ENCODE measurements around the gene SAT1.
A peak's percentile ranks its signal among the peaks of the same experiment; 100 is the strongest.

SAT1 gene

GRCh38 chrX:23810279-23810678, 27.3 kb downstream of the SAT1 start:
- Mint-ChIP-seq H3K4me1 (peaks cover 5% of the 10 kb centered on the region), H3K36me3 (no peaks in the 10 kb centered on the region), H3K4me3 (no peak overlapping the region), H3K9me3 (no peaks in the 10 kb centered on the region), H3K27ac (no peak overlapping the region), H3K27me3 (no peaks in the 10 kb centered on the region)
- ATAC-seq (ENCODE audit: low read depth) (no peak), DNase-seq (ENCODE audit: low spot score in 2 of 2) (no peak)

- Mint-ChIP-seq H3K4me1 (peaks cover 5% of the 10 kb centered on the region), H3K27ac (no peak overlapping the region), H3K36me3 (no peaks in the 10 kb centered on the region), H3K4me3 (peak overlapping the region; percentile 47), H3K27me3 (no peaks in the 10 kb centered on the region), H3K9me3 (no peaks in the 10 kb centered on the region)
- ATAC-seq (ENCODE audit: low read depth) = peak; percentile 34
- no peak for DNase-seq (ENCODE audit: low spot score in 2 of 2)
These were observed 28.2 kb downstream of the SAT1 start for GRCh38 chrX:23811108-23811651.

GRCh38 chrX:23811656-23812055, 28.7 kb downstream of the SAT1 start:
- Mint-ChIP-seq H3K4me3 (peak overlapping the region; percentile 47), H3K4me1 (peaks cover 5% of the 10 kb centered on the region), H3K27me3 (no peaks in the 10 kb centered on the region), H3K27ac (no peak overlapping the region), H3K9me3 (no peaks in the 10 kb centered on the region), H3K36me3 (no peaks in the 10 kb centered on the region)
- ATAC-seq (ENCODE audit: low read depth) (no peak), DNase-seq (ENCODE audit: low spot score in 2 of 2) (no peak)

- H3K27me3 Mint-ChIP-seq = no peaks in the 10 kb centered on the region
- no peak overlapping the region for H3K4me3 Mint-ChIP-seq
- H3K36me3 Mint-ChIP-seq = no peaks in the 10 kb centered on the region
- no peak overlapping the region for H3K27ac Mint-ChIP-seq
- ATAC-seq (ENCODE audit: low read depth) (no peak), DNase-seq (ENCODE audit: low spot score in 2 of 2) (no peak)
- no peaks in the 10 kb centered on the region for H3K9me3 Mint-ChIP-seq
- H3K4me1 Mint-ChIP-seq = peaks cover 10% of the 10 kb centered on the region
These were observed 30.8 kb downstream of the SAT1 start for GRCh38 chrX:23813808-23814207.

GRCh38 chrX:23815376-23815775, 32.4 kb downstream of the SAT1 start:
- Mint-ChIP-seq H3K4me3 (no peak overlapping the region), H3K9me3 (no peaks in the 10 kb centered on the region), H3K36me3 (no peaks in the 10 kb centered on the region), H3K27me3 (no peaks in the 10 kb centered on the region), H3K4me1 (peaks cover 10% of the 10 kb centered on the region), H3K27ac (no peak overlapping the region)
- DNase-seq (ENCODE audit: low spot score in 2 of 2) (no peak), ATAC-seq (ENCODE audit: low read depth) (no peak)

DNA sequence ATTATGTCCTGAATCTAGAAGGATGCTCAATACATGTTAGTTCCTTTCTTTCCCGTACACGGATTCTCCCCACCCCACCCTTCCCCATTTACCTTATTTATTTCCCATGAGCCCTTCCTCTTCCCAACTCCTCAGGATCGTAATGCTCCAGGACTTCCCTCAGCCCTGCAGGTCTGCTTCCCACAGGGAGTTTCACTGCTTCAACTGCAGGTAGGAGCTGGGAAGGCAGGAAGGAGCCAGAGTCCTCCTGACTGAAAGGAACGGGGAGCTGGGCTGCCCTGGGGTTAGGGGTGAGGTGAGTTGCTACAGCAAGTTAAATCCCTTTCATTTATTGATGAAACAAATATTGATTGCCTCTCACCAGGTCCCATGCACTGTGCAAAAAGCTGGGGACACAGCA, 33.2 kb downstream of the SAT1 start:
- ATAC-seq (ENCODE audit: low read depth) = no peak
- H3K4me3 Mint-ChIP-seq = no peak overlapping the region
- H3K4me1 Mint-ChIP-seq = peaks cover 8% of the 10 kb centered on the region
- no peak overlapping the region for H3K27ac Mint-ChIP-seq
- no peak for DNase-seq (ENCODE audit: low spot score in 2 of 2)
- H3K36me3 Mint-ChIP-seq = no peaks in the 10 kb centered on the region
- no peaks in the 10 kb centered on the region for H3K9me3 Mint-ChIP-seq
- H3K27me3 Mint-ChIP-seq = no peaks in the 10 kb centered on the region

- H3K27ac Mint-ChIP-seq = peak overlapping the region; percentile 80
- ATAC-seq (ENCODE audit: low read depth) (no peak), DNase-seq (ENCODE audit: low spot score in 2 of 2) (no peak)
- H3K36me3 Mint-ChIP-seq = no peaks in the 10 kb centered on the region
- H3K9me3 Mint-ChIP-seq = no peaks in the 10 kb centered on the region
- H3K4me1 Mint-ChIP-seq = peaks cover 5% of the 10 kb centered on the region
- H3K27me3 Mint-ChIP-seq = no peaks in the 10 kb centered on the region
- no peak overlapping the region for H3K4me3 Mint-ChIP-seq
These were observed 35.0 kb downstream of the SAT1 start for GRCh38 chrX:23817979-23818336.

DNA sequence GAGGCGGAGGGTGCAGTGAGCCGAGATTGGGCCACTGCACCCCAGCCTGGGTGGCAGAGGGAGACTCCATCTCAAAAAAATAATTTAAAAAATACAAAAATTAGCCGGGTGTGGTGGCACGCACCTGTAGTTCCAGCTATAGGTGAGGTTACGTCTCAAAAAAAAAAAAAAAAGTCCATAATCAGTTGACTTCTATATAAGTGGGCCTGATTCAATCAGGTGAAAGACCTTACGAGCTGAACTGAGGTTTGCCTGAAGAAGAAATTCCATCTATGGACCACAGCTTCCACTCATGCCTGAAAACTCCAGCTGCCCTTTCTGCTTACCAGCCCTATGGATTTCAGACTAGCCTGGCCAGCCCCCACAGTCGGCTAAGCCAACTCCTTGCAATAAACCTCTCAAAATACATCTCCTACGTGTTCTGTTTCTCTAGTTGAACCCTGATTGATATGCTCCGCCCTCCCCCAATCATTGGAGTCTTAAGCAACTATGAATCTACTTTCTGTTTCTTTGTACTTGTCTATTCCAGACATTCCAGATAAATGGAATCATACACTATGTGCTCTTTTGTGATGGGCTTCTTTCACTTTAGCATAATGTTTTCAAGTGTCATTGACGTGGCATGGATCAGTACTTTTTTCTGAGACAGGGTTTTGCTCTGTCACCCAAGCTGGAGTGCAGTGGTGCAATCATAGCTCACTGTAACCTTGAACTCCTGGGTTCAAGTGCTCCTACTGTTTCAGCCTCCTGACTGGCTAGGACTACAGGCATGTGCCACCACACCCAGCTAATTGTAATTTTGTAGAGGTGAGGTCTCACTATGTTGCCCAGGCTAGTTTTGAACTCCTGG, 36.6 kb downstream of the SAT1 start:
- DNase-seq (ENCODE audit: low spot score in 2 of 2) (no peak), ATAC-seq (ENCODE audit: low read depth) (no peak)
- H3K4me3 Mint-ChIP-seq = no peak overlapping the region

DNA sequence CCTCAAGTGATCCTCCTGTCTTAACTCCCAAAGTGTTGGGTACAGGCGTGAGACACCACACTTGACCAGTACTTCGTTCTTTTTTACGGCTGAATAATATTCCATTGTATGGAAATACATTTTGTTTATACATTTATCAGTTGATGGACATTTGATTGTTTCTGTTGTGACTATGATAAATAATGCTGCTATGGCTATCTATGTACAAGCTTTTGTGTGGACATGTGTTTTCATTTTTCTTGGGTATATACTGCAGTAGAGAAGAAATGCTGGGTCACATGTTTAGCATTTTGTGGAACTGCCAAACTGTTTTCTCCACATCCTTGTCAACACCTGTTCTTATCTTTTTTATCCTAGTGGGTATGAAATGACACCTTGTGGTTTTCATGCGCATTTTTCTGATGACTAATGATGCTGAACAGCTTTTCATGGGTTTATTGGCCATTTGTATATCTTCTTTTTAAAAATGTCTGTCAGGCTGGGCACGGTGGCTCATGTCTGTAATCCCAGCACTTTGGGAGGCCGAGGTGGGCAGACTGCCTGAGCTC, 37.3 kb downstream of the SAT1 start:
- no peaks in the 10 kb centered on the region for H3K9me3 Mint-ChIP-seq
- peaks cover 5% of the 10 kb centered on the region for H3K4me1 Mint-ChIP-seq
- ATAC-seq (ENCODE audit: low read depth) (no peak), DNase-seq (ENCODE audit: low spot score in 2 of 2) (no peak)
- no peak overlapping the region for H3K27ac Mint-ChIP-seq
- H3K4me3 Mint-ChIP-seq = no peak overlapping the region
- no peaks in the 10 kb centered on the region for H3K36me3 Mint-ChIP-seq
- no peaks in the 10 kb centered on the region for H3K27me3 Mint-ChIP-seq

More for the DNA sequence above, 36.6 kb downstream of the SAT1 start:
- Mint-ChIP-seq H3K27me3 (no peaks in the 10 kb centered on the region), H3K27ac (no peak overlapping the region), H3K4me1 (peaks cover 5% of the 10 kb centered on the region), H3K36me3 (no peaks in the 10 kb centered on the region), H3K9me3 (no peaks in the 10 kb centered on the region)

- no peak overlapping the region for H3K4me3 Mint-ChIP-seq
- no peak overlapping the region for H3K27ac Mint-ChIP-seq
- H3K9me3 Mint-ChIP-seq = no peaks in the 10 kb centered on the region
- no peaks in the 10 kb centered on the region for H3K27me3 Mint-ChIP-seq
- H3K4me1 Mint-ChIP-seq = peaks cover 8% of the 10 kb centered on the region
- DNase-seq (ENCODE audit: low spot score in 2 of 2) = no peak
- ATAC-seq (ENCODE audit: low read depth) = no peak
- H3K36me3 Mint-ChIP-seq = no peaks in the 10 kb centered on the region
These were observed 38.9 kb downstream of the SAT1 start for GRCh38 chrX:23821847-23822246.

DNA sequence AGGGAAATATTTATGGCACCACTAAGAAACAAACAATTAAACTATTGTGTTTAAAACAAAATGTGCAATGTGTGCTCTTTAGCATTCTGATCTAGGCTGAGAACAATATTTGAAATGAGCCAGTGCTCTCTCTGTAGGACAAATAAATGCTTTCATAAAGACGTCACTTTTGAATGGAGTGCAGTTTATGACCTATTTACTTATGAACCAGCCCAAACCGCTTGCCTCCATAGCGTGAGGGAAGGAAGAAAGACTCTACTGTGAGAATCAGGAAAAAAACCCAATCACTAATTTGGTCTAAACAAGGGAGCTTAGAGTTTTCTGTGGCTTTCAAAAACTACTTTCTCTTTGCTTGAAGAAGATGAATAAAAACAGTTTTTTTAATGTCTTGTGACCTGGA, 39.4 kb downstream of the SAT1 start:
- H3K27me3 Mint-ChIP-seq = no peaks in the 10 kb centered on the region
- H3K36me3 Mint-ChIP-seq = no peaks in the 10 kb centered on the region
- no peak for ATAC-seq (ENCODE audit: low read depth)
- H3K4me1 Mint-ChIP-seq = peaks cover 4% of the 10 kb centered on the region
- H3K9me3 Mint-ChIP-seq = no peaks in the 10 kb centered on the region
- no peak overlapping the region for H3K27ac Mint-ChIP-seq
- no peak for DNase-seq (ENCODE audit: low spot score in 2 of 2)
- no peak overlapping the region for H3K4me3 Mint-ChIP-seq

DNA sequence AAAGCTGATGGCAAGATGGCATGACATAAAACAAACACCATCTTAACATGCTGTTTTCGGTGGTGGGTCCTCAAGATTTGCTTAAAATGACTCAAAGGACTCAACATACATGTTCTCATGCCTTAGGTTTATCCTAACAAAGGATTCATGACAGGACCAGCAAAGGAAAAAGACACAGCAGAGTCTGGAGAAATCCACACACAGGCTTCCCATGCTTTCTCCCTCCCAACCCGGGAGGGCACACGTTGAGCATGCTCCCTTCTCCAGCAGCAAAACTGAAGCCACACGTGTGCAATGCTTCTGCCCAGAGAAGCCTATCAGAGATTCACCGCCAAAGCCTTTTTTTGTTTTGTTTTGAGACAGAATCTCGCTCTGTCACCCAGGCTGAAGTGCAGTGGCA, 39.9 kb downstream of the SAT1 start:
- H3K36me3 Mint-ChIP-seq = no peaks in the 10 kb centered on the region
- peaks cover 3% of the 10 kb centered on the region for H3K4me1 Mint-ChIP-seq
- no peak overlapping the region for H3K4me3 Mint-ChIP-seq
- no peaks in the 10 kb centered on the region for H3K27me3 Mint-ChIP-seq
- DNase-seq (ENCODE audit: low spot score in 2 of 2) = no peak
- no peaks in the 10 kb centered on the region for H3K9me3 Mint-ChIP-seq
- no peak overlapping the region for H3K27ac Mint-ChIP-seq
- no peak for ATAC-seq (ENCODE audit: low read depth)

DNA sequence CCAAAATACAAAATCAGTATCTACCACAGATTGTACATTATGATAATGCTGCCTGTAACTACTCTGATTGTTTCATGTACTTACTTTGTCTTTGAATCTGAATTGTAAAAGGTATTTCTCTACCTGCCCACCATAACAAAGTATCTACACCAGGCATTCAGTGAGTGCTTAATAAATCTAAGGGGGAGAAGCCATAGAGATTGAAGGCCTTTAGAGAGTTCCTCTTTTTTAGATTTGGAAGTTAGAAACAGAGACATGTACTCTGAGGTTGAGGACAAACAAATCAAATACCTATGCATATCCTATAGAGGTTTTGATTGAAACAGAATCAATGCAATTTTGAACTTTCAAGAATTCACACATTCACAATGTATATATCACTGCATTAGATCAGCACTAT, 42.7 kb downstream of the SAT1 start:
- Mint-ChIP-seq H3K36me3 (no peaks in the 10 kb centered on the region), H3K4me1 (peaks cover 3% of the 10 kb centered on the region), H3K4me3 (no peak overlapping the region), H3K9me3 (no peaks in the 10 kb centered on the region), H3K27me3 (no peaks in the 10 kb centered on the region), H3K27ac (no peak overlapping the region)
- DNase-seq (ENCODE audit: low spot score in 2 of 2) = no peak
- ATAC-seq (ENCODE audit: low read depth) = no peak

DNA sequence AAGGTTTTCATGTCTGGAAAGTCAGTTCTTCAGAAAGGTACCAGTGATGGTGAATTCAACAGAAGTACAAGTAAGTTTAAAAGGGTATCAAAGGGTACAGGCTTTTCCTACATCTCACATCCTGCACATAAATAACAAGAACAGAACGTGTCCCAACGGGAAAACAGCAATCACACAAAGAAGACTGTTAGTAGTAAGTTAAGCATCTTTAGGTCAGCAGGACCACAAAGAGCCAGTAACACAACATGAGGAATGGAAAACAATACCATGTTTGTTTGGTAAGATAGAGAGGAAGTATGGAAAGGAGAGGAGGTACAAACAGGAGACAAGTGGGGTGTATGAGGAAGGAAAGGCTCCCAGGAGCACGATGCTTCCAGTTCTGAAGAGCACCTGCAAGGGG, 43.2 kb downstream of the SAT1 start:
- DNase-seq (ENCODE audit: low spot score in 2 of 2) (no peak), ATAC-seq (ENCODE audit: low read depth) (no peak)
- Mint-ChIP-seq H3K9me3 (no peaks in the 10 kb centered on the region), H3K4me3 (no peak overlapping the region), H3K4me1 (peaks cover 3% of the 10 kb centered on the region), H3K36me3 (no peaks in the 10 kb centered on the region), H3K27ac (peak overlapping the region; percentile 17), H3K27me3 (no peaks in the 10 kb centered on the region)

DNA sequence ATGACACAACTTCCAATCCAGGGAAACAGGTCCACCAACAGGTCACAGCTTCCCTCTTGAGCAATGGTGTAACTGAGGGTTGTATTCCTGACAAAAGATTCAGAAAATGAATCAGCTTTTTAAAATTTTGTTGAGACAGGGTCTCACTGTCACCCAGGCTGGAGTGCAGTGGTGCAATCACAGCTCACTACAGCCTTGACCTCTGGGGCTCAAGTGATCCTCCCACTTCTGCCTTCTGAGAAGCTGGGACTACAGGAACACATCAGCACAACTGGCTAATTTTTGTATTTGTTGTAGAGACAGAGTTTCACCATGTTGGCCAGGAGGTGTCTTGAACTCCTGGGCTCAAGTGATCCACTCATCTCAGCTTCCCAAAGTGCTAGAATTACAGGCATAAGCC, 43.7 kb downstream of the SAT1 start:
- no peak for ATAC-seq (ENCODE audit: low read depth)
- no peaks in the 10 kb centered on the region for H3K27me3 Mint-ChIP-seq
- H3K36me3 Mint-ChIP-seq = no peaks in the 10 kb centered on the region
- no peaks in the 10 kb centered on the region for H3K9me3 Mint-ChIP-seq
- H3K4me3 Mint-ChIP-seq = no peak overlapping the region
- DNase-seq (ENCODE audit: low spot score in 2 of 2) = no peak
- no peak overlapping the region for H3K27ac Mint-ChIP-seq
- peaks cover 3% of the 10 kb centered on the region for H3K4me1 Mint-ChIP-seq
